ENCODE data around the gene LHFPL6. TPM values are rescaled to one million over a fixed set of nuclear protein-coding genes. Genes with fewer than 3 reads are reported as not detected.
A peak's percentile ranks its signal among the peaks of the same experiment; 100 is the strongest.

The LHFPL6 gene
- 35.2 and 37.7 TPM in 2 replicates for total RNA-seq
- long read RNA-seq, partial matches to known transcripts: 1 of 4 reads
- long read RNA-seq, other reads (novel, unspliced or antisense): 3 of 4 reads

- H3K9me3 Mint-ChIP-seq: no peaks in the 10 kb centered on the region
- peak; percentile 73 for DNase-seq (ENCODE audit: low read depth, low spot score)
- H3K27me3 Mint-ChIP-seq (ENCODE audit: low read depth): no peaks in the 10 kb centered on the region
- peak within 1 kb of the TSS; percentile 72 for H3K27ac Mint-ChIP-seq (ENCODE audit: unreplicated experiment)
- peak; percentile 49 for TF ChIP-seq CTCF (conservative IDR thresholded peaks at IDR 0.05)
- H3K4me3 Mint-ChIP-seq: peak within 1 kb of the TSS; percentile 91
- peaks cover 47% of the 10 kb centered on the region for H3K4me1 Mint-ChIP-seq
- peaks cover 6% of the 10 kb centered on the region for H3K36me3 Mint-ChIP-seq (ENCODE audit: low read depth)
These were observed at the start of gene LHFPL6 for GRCh38 chr13:39602614-39603366. Gene LHFPL6, minus strand, starts transcription at chr13:39603193.

- H3K27me3 Mint-ChIP-seq (ENCODE audit: low read depth): peaks cover under 1% of the 10 kb centered on the region
- H3K9me3 Mint-ChIP-seq: no peaks in the 10 kb centered on the region
- no peaks in the 10 kb centered on the region for H3K4me1 Mint-ChIP-seq
- H3K27ac Mint-ChIP-seq (ENCODE audit: unreplicated experiment): no peak overlapping the region
- TF ChIP-seq CTCF (conservative IDR thresholded peaks at IDR 0.05): no peak
- H3K36me3 Mint-ChIP-seq (ENCODE audit: low read depth): no peaks in the 10 kb centered on the region
- H3K4me3 Mint-ChIP-seq: no peak overlapping the region
- no peak for DNase-seq (ENCODE audit: low read depth, low spot score)
These were observed 43.1 kb upstream of the LHFPL6 start for GRCh38 chr13:39646122-39646521.

- Mint-ChIP-seq H3K27ac (ENCODE audit: unreplicated experiment) (no peak overlapping the region), H3K27me3 (ENCODE audit: low read depth) (no peaks in the 10 kb centered on the region), H3K9me3 (no peaks in the 10 kb centered on the region), H3K36me3 (ENCODE audit: low read depth) (no peaks in the 10 kb centered on the region), H3K4me3 (no peak overlapping the region), H3K4me1 (no peaks in the 10 kb centered on the region)
- DNase-seq (ENCODE audit: low read depth, low spot score): no peak
- no peak for TF ChIP-seq CTCF (conservative IDR thresholded peaks at IDR 0.05)
These were observed 38.7 kb upstream of the LHFPL6 start for GRCh38 chr13:39641645-39642044.

GRCh38 chr13:39637890-39638289 lies 34.9 kb upstream of the LHFPL6 start:
- Mint-ChIP-seq H3K9me3 (no peaks in the 10 kb centered on the region), H3K27ac (ENCODE audit: unreplicated experiment) (no peak overlapping the region), H3K4me1 (peaks cover 6% of the 10 kb centered on the region), H3K36me3 (ENCODE audit: low read depth) (no peaks in the 10 kb centered on the region), H3K4me3 (no peak overlapping the region), H3K27me3 (ENCODE audit: low read depth) (no peaks in the 10 kb centered on the region)
- DNase-seq (ENCODE audit: low read depth, low spot score): no peak
- no peak for TF ChIP-seq CTCF (conservative IDR thresholded peaks at IDR 0.05)

GRCh38 chr13:39635564-39635963 lies 32.6 kb upstream of the LHFPL6 start:
- H3K27me3 Mint-ChIP-seq (ENCODE audit: low read depth): no peaks in the 10 kb centered on the region
- H3K4me3 Mint-ChIP-seq: no peak overlapping the region
- H3K36me3 Mint-ChIP-seq (ENCODE audit: low read depth): no peaks in the 10 kb centered on the region
- no peak overlapping the region for H3K27ac Mint-ChIP-seq (ENCODE audit: unreplicated experiment)
- no peak for TF ChIP-seq CTCF (conservative IDR thresholded peaks at IDR 0.05)
- H3K4me1 Mint-ChIP-seq: peaks cover 6% of the 10 kb centered on the region
- peaks cover 7% of the 10 kb centered on the region for H3K9me3 Mint-ChIP-seq
- no peak for DNase-seq (ENCODE audit: low read depth, low spot score)

Measured in neural crest cell (in vitro differentiated cells).